Measurements from ENCODE around the gene CCDC154.

CCDC154 gene

DNA sequence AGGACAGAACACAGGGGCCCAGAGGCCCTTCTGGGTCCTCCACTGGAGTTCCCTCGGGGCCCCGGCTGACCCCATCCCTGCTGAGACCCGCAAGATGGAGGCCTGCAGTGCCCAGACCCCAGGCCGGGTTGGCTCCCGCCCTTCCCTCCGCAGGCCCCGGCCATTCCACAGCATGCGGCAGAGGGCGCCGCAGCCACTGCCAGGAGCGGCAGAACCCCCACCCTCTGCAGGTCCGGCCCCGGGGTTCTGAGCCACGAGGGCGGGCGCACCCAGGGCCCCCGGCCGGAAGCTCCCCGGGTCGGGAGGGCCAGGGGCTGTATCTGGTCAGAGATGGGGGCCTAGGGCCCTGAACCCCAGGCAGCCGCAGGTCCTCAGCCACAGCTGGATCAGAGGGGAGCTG is 15.8 kb downstream of the CCDC154 start:
- peaks cover 0 to 9% (median 0%) of the 10 kb centered on the region in 4 donors for H3K4me1 ChIP-seq
- no peaks in the 10 kb centered on the region for H3K9me3 ChIP-seq
- no peak overlapping the region for H3K4me3 ChIP-seq
- no peak overlapping the region for H3K27ac ChIP-seq
- H3K36me3 ChIP-seq: no peaks in the 10 kb centered on the region
- no peak for TF ChIP-seq CTCF (IDR thresholded peaks at IDR 0.05)
- no peak for DNase-seq
- peaks cover 0 to 39% of the 10 kb centered on the region in 2 donors for H3K27me3 ChIP-seq
- intact Hi-C loops (cut with DNase I; ENCODE audit: low total_unique reads): loop anchor here (10.0 kb wide), 1 partner anchor 46 kb away; the partner anchor contains the start of gene CLCN7

DNA sequence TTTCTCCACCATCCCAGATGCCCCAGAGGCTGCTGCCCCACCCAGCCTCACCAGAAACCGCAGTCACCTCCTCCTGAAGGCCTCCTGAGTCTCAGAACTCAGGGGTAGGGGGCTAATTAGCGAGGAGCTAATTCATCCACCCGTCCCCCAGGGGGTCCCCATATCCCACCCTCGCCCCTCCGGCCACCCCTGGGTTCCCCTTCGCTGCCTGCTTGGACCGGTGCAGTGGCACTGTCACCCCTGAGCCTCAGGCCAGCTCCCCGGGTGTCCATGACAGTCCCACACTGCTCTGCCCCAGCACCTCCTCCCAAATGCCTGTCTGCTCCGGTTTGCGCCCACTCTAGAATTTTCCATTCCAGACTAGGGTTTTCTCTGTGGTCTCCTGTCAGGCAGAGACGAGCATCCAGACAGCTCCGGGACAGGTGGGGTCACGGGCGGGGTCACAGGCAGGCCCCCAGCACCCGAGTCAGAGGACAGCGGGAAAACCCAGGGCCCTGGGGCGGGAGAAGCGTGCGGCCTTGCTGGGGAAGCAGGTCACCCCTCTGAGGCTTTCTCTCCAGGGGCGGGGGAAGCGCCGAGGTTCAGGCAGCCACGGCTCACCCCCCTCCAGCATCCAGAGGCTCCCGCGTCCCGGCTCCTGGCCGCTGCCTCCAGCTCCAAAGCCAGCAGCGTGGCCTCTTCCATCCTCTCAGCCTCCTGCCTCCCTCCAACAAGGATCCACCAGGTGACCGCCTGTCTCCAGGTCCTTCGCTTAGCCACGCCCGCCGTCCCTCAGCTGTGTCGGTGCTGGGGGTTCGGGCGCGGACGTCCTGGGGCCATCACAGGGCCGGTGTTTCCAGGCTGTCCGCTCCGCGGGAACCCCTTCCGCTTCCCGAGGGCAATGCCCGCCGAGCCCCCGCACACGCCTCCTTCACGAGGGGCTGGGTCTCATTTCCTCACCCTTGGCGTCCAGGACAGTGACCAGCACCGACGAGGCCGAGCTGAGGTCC is 16.6 kb downstream of the CCDC154 start:
- no peaks in the 10 kb centered on the region for H3K9me3 ChIP-seq
- H3K27me3 ChIP-seq: peaks cover 0 to 32% of the 10 kb centered on the region in 2 donors
- peaks cover 0 to 9% (median 0%) of the 10 kb centered on the region in 4 donors for H3K4me1 ChIP-seq
- no peak overlapping the region for H3K4me3 ChIP-seq
- intact Hi-C loops (cut with DNase I; ENCODE audit: low total_unique reads): loop anchor here (10.0 kb wide), 1 partner anchor 47 kb away; the partner anchor contains the start of gene CLCN7
- H3K36me3 ChIP-seq: no peaks in the 10 kb centered on the region
- DNase-seq: no peak
- TF ChIP-seq CTCF (IDR thresholded peaks at IDR 0.05): no peak
- H3K27ac ChIP-seq: no peak overlapping the region

GRCh38 chr16:1426734-1427471 is 17.5 kb downstream of the CCDC154 start:
- no peak overlapping the region for H3K4me3 ChIP-seq
- no peak overlapping the region for H3K27ac ChIP-seq
- H3K4me1 ChIP-seq: peaks cover 0 to 15% (median under 1%) of the 10 kb centered on the region in 4 donors
- no peak for TF ChIP-seq CTCF (IDR thresholded peaks at IDR 0.05)
- H3K36me3 ChIP-seq: no peaks in the 10 kb centered on the region
- no peak for DNase-seq
- H3K9me3 ChIP-seq: no peaks in the 10 kb centered on the region
- intact Hi-C loops (cut with DNase I; ENCODE audit: low total_unique reads): loop anchor here (10.0 kb wide), 1 partner anchor 48 kb away; the partner anchor contains the start of gene CLCN7
- H3K27me3 ChIP-seq: peaks cover 0 to 24% of the 10 kb centered on the region in 2 donors

- intact Hi-C loops (cut with DNase I; ENCODE audit: low total_unique reads): loop anchor here (10.0 kb wide), 1 partner anchor 49 kb away; the partner anchor contains the start of gene CLCN7
- no peaks in the 10 kb centered on the region for H3K9me3 ChIP-seq
- H3K27ac ChIP-seq: no peak overlapping the region
- no peak for DNase-seq
- no peaks in the 10 kb centered on the region for H3K36me3 ChIP-seq
- TF ChIP-seq CTCF (IDR thresholded peaks at IDR 0.05): no peak
- H3K4me3 ChIP-seq: no peak overlapping the region
- H3K27me3 ChIP-seq: peaks cover 0 to 18% of the 10 kb centered on the region in 2 donors
- peaks cover 0 to 22% (median 4%) of the 10 kb centered on the region in 4 donors for H3K4me1 ChIP-seq
These were observed 18.6 kb downstream of the CCDC154 start for GRCh38 chr16:1425616-1426370.

- H3K4me1 ChIP-seq: peaks cover 0 to 31% (median 15%) of the 10 kb centered on the region in 4 donors
These were observed 20.3 kb downstream of the CCDC154 start for GRCh38 chr16:1424028-1424427.

More at GRCh38 chr16:1424028-1424427, 20.3 kb downstream of the CCDC154 start:
- Histone ChIP-seq H3K27me3 (peaks cover 0 to 7% of the 10 kb centered on the region in 2 donors), H3K27ac (no peak overlapping the region), H3K9me3 (no peaks in the 10 kb centered on the region), H3K4me3 (no peak overlapping the region), H3K36me3 (no peaks in the 10 kb centered on the region)
- TF ChIP-seq CTCF (IDR thresholded peaks at IDR 0.05): no peak
- no peak for DNase-seq
- intact Hi-C loops (cut with DNase I; ENCODE audit: low total_unique reads): loop anchor here (10.0 kb wide), 1 partner anchor 51 kb away; the partner anchor contains the start of gene CLCN7
